NOMO-1 (cell line): ENCODE results near the gene ID4.

ENCODE experiments used
- DNase-seq, 2 experiments: peaks; one replicate each; lab custom pipeline; 2025; ENCODE audit not compliant: unreplicated experiment in 2 of 2; lab: John Stamatoyannopoulos, UW

The ID4 gene

GRCh38 chr6:19857139-19857538, 20.0 kb downstream of the ID4 start:
- DNase-seq = no peak

DNA sequence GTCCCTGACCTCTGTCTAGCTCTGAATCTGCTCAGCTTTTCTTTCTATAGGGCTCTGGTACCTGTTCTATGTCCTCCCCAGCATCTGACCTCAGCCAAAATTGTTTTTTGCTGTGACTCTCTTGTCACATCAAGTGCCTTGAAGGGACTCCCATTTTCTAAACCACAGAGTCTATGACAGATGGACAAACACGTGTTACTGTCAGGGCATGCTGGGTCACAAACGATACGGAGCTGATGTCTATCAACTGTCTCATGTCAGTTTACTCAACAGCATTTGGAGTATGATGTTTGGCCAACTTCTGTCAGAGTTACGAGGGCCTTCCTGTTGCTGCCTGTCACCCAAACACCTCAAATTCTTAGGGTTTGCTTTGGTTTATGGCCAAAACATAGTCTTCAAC, 20.5 kb downstream of the ID4 start:
- no peak for DNase-seq

- no peak for DNase-seq
These were observed 23.2 kb downstream of the ID4 start for GRCh38 chr6:19860235-19860877.

GRCh38 chr6:19864285-19864684, 27.1 kb downstream of the ID4 start:
- DNase-seq = no peak

DNA sequence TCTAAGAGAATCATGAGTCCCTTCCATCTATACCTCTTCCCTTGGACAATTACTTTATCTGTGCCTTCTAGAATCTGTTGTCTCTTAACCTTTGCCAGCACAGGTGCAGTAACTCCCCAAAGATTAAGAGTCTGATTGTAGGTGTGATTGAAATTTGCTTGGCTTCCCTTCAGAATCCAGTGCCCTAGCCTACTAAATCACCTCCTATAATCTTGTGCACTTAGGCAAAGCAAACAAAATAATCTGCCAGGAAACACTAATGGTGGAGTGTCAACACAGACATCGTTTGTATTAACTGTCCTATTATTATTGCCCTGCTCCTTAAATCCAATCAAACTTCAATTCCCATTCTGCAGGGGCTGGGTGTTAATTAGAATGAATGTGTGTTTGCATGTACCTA, 28.0 kb downstream of the ID4 start:
- DNase-seq = no peak

GRCh38 chr6:19866173-19866984, 29.2 kb downstream of the ID4 start:
- no peak for DNase-seq

DNA sequence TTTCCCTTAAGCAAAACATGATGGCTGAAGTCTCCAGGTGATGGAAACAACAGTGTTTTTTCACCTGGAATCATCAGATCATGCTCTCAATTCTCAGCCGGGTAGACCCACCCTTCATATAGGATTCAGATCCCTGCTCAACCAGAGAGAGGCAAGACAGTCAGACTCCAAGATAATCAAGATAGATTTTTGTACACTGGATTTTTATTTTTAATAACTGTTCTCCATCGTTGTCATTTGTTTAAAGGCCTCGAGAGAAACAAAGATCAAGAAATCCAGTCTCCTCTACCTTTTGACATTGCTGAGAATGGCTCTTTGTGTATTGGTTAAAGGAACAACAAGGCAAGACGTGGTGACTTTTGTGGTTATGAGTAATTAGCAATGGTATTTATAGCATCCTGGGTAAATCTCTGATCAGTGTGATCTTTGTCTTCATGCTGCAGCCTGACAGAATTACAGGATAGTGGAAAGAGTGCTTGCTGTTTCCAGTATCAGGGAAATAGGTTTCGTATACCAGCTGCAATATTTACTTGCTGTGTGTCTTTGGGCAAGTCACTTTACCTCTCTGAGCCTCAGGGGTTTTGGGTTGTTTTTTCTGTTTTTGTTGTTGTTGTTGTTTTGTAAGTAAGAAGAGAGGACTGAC, 29.9 kb downstream of the ID4 start:
- no peak for DNase-seq

GRCh38 chr6:19869464-19869863, 32.3 kb downstream of the ID4 start:
- no peak for DNase-seq

DNA sequence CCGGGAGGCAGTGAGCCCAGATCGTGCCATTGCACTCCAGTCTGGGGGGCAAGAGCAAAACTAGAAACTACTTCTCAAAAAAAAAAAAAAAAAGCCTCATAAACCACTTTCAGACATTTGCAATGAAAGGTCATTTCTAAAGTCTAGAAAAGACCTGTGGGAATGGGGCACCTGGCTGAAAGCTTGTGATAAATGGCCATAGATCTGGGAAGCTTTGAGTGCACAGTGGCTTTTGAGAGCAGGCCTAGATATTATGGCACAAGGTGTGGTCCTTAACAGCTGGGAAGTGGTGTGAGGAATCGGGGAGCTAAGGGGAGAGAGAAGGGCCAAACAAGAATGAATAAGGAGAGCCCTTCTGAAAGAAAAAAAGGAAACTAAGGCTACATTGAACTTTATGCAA, 33.2 kb downstream of the ID4 start:
- DNase-seq = no peak

GRCh38 chr6:19873031-19873430, 35.9 kb downstream of the ID4 start:
- DNase-seq = no peak

DNA sequence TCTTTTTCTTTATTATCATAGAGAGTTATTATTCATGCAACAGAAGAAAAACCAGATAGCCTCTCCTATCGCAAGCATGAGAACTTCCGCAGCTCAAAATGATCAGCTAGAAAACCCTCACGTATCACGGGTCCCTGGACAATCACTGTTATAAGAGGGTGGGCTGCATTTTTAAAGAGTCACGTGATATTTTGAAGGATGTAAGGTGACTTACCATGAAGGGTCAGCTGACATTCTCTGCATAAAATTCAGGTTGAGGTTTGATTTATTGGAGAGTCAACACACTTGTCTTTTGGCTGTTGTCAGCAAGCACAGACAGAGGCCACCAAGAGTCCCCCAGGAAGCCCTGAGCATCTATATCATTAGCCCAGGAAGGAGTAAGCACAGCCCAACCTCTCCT, 39.5 kb downstream of the ID4 start:
- no peak for DNase-seq

DNA sequence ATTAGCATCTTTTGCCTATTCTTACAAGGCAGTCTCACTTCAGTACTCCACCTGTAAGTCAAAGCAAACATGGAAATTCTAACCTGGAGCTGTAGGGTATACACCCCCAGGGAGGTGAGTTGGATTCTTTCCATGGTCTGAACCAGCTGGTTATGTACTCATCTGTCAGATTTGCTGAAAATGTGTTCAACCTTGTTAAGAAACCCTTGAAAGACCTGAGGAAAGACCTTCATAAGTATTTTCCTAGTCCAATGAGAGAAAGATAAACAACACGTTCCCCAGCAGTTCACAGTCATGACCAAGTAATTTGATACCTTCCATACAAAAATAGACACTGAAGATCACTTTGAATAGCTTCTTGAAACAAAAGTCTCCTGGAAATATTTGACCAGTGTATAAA, 42.5 kb downstream of the ID4 start:
- DNase-seq = no peak

DNA sequence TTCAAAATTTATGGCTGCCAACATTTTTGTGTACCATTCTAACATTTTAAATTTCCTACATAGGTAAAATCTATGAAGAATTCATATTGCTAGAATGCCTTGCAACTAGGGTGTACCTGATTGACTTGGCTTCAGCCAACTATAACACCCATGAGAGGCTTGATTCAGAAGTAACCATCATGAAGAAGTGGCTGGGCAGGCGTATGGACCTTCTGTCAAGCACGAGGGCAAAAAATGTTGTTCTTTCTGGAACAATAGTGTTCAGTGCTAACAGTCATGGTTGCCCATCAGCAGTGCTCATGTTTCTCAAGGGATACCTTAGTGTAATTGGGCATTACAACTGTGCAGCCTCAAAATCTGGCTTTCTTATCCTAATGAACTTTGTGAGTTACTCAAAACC, 42.9 kb downstream of the ID4 start:
- DNase-seq = no peak

DNA sequence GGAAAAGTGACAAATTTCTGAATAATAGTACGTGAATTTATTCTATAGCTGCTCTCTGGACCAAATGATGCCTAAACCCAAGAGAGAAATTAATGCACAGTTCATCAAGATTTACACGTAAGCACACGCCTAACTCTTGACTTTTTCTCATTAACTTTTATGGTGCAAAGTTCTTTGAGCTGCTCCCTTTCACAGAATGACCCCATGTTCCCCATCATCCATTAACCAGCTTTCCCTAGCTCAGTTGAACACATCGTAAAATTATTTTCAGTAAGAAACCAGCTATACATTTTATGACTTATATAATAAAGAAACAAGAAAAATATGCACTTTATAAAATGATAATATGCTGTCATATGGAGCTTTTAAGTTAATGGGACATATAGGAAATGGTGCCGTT, 54.3 kb downstream of the ID4 start:
- DNase-seq = no peak
